ENCODE results near the gene KIAA0040. TPM values are rescaled to one million over a fixed set of nuclear protein-coding genes. Genes with fewer than 3 reads are reported as not detected.

KIAA0040 gene
- total and polyA plus RNA-seq, 5 donors: 7.5 to 36.0 (median 21.7) TPM

DNA sequence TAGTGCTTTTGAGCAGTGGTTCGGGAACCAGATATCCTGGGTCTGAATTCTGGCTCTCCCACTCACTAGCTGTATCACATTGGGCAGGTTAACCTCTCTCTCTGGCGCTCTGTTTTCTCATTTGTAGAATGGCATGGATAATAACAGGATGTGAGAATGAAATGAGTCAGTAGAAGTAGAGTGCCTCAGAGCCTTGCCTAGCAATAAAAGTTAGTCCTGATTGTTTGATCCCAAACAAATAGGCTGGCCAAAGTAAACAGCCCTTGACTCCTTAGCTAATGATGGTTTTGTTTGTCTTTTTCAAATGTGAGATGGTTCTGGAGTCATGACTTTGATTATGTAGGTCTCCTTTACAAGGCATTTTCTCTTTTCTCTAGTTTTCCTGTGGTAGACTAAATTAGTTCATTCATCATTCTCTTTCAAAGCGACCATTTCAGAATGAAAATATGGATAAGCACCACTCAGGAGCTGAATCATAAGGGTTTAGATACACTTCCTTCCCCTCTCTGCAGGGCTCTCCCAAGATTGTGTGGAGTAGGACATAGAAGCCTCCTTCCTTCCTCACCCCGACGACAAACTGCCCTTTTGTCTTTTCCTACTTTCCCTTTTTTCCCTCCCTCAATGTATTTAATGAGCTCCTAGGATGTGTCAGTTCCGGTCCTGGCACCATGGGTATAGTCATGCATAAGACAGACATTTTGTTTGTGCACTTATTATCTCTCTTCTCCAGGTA is 23.1 kb downstream of the KIAA0040 start:
- H3K27ac ChIP-seq (ENCODE audit: low read length): no peak overlapping the region

DNA sequence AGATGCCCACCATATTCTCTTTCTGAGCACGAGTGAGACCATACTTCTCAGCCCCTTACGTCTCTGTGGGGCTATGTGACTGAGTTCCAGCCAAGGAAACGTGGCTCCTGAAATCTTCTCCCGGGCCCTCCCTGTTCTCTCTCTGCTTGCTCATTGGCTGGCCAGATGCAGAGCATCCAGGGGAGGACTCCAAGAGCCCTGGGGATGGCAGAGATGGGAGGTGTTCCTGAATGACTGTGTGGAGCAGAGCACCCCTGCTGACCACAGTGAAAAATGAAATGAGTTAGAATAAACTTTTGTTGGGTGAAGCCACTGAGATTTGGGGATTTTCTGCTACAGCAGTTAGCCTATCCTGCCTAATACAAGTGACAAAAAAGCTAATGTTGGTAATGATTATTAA is 23.8 kb downstream of the KIAA0040 start:
- Histone ChIP-seq H3K4me1 (ENCODE audit: control insufficient read depth, insufficient read depth, low read length) (peaks cover 3% of the 10 kb centered on the region), H3K4me3 (ENCODE audit: low read length) (no peak overlapping the region), H3K9me3 (ENCODE audit: control insufficient read depth, low read length) (no peaks in the 10 kb centered on the region), H3K27ac (ENCODE audit: low read length) (no peak overlapping the region), H3K27me3 (ENCODE audit: control insufficient read depth, insufficient read depth) (no peaks in the 10 kb centered on the region)
- intact Hi-C loops (cut with DNase I): loop anchor here in 1 of 4 donors (10.0 kb wide), 1 partner anchor 56 kb away; no protein-coding TSS in a partner anchor
- 93% methylated on average over 4 of the region's 4 CpGs for WGBS
- no peak for ATAC-seq
- DNase-seq: no peak

More for the DNA sequence above, 23.1 kb downstream of the KIAA0040 start:
- ATAC-seq (peak; percentile 12 to 79), DNase-seq (no peak)
- H3K4me1 ChIP-seq (ENCODE audit: control insufficient read depth, insufficient read depth, low read length): peaks cover 3% of the 10 kb centered on the region
- no peaks in the 10 kb centered on the region for H3K9me3 ChIP-seq (ENCODE audit: control insufficient read depth, low read length)
- H3K4me3 ChIP-seq (ENCODE audit: low read length): no peak overlapping the region
- 74% methylated on average over 6 of the region's 6 CpGs for WGBS
- intact Hi-C loops (cut with DNase I): loop anchor here in 1 of 4 donors (10.0 kb wide), 1 partner anchor 55 kb away; no protein-coding TSS in a partner anchor
- H3K27me3 ChIP-seq (ENCODE audit: control insufficient read depth, insufficient read depth): no peaks in the 10 kb centered on the region

DNA sequence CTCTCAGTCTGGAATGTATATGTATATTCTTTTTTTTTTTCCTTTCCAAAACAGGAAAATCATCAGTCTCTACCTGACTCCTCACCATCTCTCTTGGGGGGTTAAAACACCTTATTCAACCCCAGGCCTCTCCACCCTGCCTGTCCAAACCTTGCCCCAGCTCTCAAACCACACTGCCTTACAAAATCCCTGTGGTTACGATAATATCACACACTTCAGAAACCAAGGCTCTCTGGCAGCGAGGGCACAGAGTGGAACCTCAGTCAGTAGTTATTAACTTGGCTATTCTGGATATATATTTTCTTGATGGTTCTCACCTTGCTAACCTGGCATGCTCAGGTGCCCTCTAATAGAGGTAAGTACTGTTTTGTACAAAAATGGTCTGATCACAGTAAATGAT is 24.7 kb downstream of the KIAA0040 start:
- intact Hi-C loops (cut with DNase I): loop anchor here in 1 of 4 donors (10.0 kb wide), 1 partner anchor 57 kb away; no protein-coding TSS in a partner anchor
- 94% methylated on average over 2 of the region's 2 CpGs for WGBS

DNA sequence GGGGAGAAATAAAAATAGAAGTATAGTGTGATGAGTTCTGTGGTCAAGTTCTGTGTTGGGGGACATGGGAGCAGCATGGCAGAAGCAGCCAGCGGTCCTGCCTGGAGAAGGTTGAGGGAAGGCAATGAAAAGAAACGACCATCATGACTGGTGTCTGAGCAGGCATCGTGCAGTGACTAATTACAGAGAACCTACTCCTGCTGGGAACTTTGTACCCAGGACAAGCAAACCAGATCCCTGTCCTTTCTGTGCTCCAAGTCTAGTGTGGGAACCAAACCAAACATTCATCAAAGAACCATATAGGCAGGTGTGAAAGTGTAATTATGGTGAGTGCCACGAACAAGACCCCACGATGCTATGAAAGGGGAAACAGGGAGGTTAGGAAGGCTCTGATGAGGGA is 25.8 kb downstream of the KIAA0040 start:
- ATAC-seq (no peak), DNase-seq (no peak)
- H3K27ac ChIP-seq (ENCODE audit: low read length): no peak overlapping the region
- peaks cover 3% of the 10 kb centered on the region for H3K4me1 ChIP-seq (ENCODE audit: control insufficient read depth, insufficient read depth, low read length)
- no peaks in the 10 kb centered on the region for H3K27me3 ChIP-seq (ENCODE audit: control insufficient read depth, insufficient read depth)
- no peak overlapping the region for H3K4me3 ChIP-seq (ENCODE audit: low read length)
- intact Hi-C loops (cut with DNase I): loop anchor here in 1 of 4 donors (10.0 kb wide), 1 partner anchor 58 kb away; no protein-coding TSS in a partner anchor
- WGBS: 93% methylated on average over 5 of the region's 5 CpGs
- H3K9me3 ChIP-seq (ENCODE audit: control insufficient read depth, low read length): no peaks in the 10 kb centered on the region

More for the DNA sequence above, 24.7 kb downstream of the KIAA0040 start:
- Histone ChIP-seq H3K27me3 (ENCODE audit: control insufficient read depth, insufficient read depth) (no peaks in the 10 kb centered on the region), H3K4me3 (ENCODE audit: low read length) (no peak overlapping the region), H3K27ac (ENCODE audit: low read length) (no peak overlapping the region), H3K9me3 (ENCODE audit: control insufficient read depth, low read length) (no peaks in the 10 kb centered on the region), H3K4me1 (ENCODE audit: control insufficient read depth, insufficient read depth, low read length) (peaks cover 3% of the 10 kb centered on the region)
- ATAC-seq (no peak), DNase-seq (no peak)

DNA sequence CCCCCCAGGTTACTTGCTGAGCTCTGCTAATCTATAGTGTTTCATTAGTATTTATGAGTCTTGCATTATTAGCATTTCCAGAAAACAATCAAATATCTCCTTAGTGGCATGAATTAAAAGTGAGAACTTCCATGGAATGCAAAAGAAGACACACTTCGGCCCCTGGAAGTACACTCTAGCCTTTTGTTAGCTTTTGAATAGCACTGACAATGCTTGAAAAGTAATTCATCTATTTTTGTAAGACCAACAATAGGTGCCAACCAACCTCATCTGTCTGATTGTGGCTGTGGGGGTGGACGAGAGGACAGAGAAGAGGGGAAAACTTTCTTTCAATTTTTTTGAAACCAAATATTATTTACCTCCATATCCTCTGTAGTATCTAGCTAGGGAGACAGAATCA is 27.8 kb downstream of the KIAA0040 start:
- H3K4me3 ChIP-seq (ENCODE audit: low read length): no peak overlapping the region
- WGBS: 86% methylated on average over 2 of the region's 2 CpGs
- ATAC-seq: no peak
- intact Hi-C loops (cut with DNase I): loop anchor here in 1 of 4 donors (10.0 kb wide), 1 partner anchor 60 kb away; no protein-coding TSS in a partner anchor
- H3K4me1 ChIP-seq (ENCODE audit: control insufficient read depth, insufficient read depth, low read length): no peaks in the 10 kb centered on the region
- no peak for DNase-seq
- no peaks in the 10 kb centered on the region for H3K9me3 ChIP-seq (ENCODE audit: control insufficient read depth, low read length)
- no peaks in the 10 kb centered on the region for H3K27me3 ChIP-seq (ENCODE audit: control insufficient read depth, insufficient read depth)
- H3K27ac ChIP-seq (ENCODE audit: low read length): no peak overlapping the region

DNA sequence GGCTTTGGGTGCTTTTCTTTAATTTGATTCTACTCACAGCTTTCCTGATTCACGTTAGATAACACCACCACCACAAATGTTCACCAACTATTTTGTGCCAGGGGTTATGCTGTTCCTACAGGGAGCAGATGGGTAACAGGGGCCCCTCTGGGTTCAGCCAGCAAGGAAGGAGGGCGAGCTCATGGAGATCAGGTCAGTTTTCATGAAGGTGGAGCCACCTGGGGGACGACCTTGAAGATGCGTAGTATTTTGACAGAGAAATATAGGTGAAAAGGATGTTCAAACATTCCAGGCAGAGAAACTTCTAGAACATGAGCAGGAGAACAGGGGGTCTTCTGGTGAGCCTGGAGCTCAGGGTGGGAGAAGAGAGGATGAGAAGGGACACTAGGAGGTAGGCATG is 28.9 kb downstream of the KIAA0040 start:
- no peak overlapping the region for H3K27ac ChIP-seq (ENCODE audit: low read length)

DNA sequence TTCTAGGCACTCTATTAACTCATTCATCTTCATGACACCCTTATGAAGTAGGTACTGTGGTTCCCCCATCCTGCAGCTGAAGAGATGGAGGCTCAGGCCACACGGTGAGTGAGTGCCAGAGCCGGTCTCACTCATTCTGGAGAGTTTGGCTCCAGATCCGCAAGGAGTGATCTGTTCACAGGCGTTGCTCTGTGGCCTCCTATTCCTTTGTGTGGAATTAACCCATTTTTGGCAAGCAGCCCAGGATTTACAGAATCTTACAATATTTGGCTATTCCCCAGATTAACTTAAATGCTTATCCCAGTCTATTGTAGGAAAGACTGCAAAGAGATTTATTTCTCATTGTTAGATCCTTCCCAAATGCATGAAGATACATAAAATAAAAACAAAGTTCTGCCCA is 29.6 kb downstream of the KIAA0040 start:
- intact Hi-C loops (cut with DNase I): loop anchor here in 1 of 4 donors (10.0 kb wide), 1 partner anchor 62 kb away; no protein-coding TSS in a partner anchor
- DNase-seq (no peak), ATAC-seq (no peak)
- no peak overlapping the region for H3K4me3 ChIP-seq (ENCODE audit: low read length)
- H3K4me1 ChIP-seq (ENCODE audit: control insufficient read depth, insufficient read depth, low read length): no peaks in the 10 kb centered on the region
- H3K27me3 ChIP-seq (ENCODE audit: control insufficient read depth, insufficient read depth): no peaks in the 10 kb centered on the region
- 49% methylated on average over 4 of the region's 4 CpGs for whole genome bisulfite sequencing
- no peak overlapping the region for H3K27ac ChIP-seq (ENCODE audit: low read length)
- no peaks in the 10 kb centered on the region for H3K9me3 ChIP-seq (ENCODE audit: control insufficient read depth, low read length)

More for the DNA sequence above, 28.9 kb downstream of the KIAA0040 start:
- no peak overlapping the region for H3K4me3 ChIP-seq (ENCODE audit: low read length)
- DNase-seq (no peak), ATAC-seq (no peak)
- 67% methylated on average over 4 of the region's 4 CpGs for WGBS
- H3K4me1 ChIP-seq (ENCODE audit: control insufficient read depth, insufficient read depth, low read length): no peaks in the 10 kb centered on the region
- no peaks in the 10 kb centered on the region for H3K27me3 ChIP-seq (ENCODE audit: control insufficient read depth, insufficient read depth)
- intact Hi-C loops (cut with DNase I): loop anchor here in 1 of 4 donors (10.0 kb wide), 1 partner anchor 61 kb away; no protein-coding TSS in a partner anchor
- no peaks in the 10 kb centered on the region for H3K9me3 ChIP-seq (ENCODE audit: control insufficient read depth, low read length)

DNA sequence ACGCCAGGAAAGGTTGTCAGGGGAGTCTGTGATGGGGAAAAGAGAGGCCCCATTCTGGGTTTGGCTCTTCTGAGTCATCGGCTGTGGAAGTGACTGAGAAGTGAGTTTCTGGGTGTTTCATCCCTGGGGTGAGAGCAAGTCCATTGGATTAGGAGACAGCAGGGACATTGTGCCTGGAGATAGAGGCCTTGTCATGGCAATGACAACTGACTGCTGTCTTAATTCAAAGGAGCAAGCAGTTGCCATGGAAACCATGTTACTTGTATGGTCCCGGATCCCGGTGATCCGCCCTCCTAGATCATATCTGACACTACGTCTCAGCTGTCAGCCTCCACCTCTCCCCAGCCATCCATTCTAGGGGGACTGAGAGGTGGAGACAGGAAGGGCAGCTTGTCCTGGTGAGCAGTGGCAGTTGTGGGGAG is 34.4 kb downstream of the KIAA0040 start:
- ATAC-seq: no peak
- WGBS: 75% methylated on average over 6 of the region's 6 CpGs
- no peaks in the 10 kb centered on the region for H3K27me3 ChIP-seq (ENCODE audit: control insufficient read depth, insufficient read depth)
- no peaks in the 10 kb centered on the region for H3K4me1 ChIP-seq (ENCODE audit: control insufficient read depth, insufficient read depth, low read length)
- no peak for DNase-seq
- H3K9me3 ChIP-seq (ENCODE audit: control insufficient read depth, low read length): no peaks in the 10 kb centered on the region
- no peak overlapping the region for H3K27ac ChIP-seq (ENCODE audit: low read length)
- no peak overlapping the region for H3K4me3 ChIP-seq (ENCODE audit: low read length)
- intact Hi-C loops (cut with DNase I): loop anchor here in 2 of 4 donors (5.0 to 10.0 kb wide), 2 partner anchors 64 to 1687 kb away; no protein-coding TSS in a partner anchor

DNA sequence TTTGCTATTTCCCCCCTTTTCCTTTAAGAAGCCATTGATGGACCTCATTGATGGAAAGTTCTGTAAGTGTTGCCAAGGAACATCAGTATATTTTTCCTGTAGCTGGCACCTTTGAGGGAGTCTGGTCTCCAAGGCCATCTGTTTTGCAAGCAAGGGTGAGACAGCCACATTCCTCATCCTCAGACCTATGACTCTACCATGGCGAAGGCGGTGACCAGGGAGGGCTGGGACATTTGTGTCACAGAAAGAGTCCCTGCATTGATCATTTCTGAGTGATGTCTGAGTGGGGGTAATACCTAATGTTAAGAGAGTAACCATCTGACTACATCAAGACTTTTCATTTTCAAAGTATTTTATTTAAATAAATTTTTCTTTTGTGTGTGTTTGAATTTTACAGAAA is 35.4 kb downstream of the KIAA0040 start:
- intact Hi-C loops (cut with DNase I): loop anchor here in 3 of 4 donors (2.0 to 10.0 kb wide), 3 partner anchors 36 to 1688 kb away; partner anchors contain the start of gene KIAA0040 (in 1 of the 3)
- H3K4me1 ChIP-seq (ENCODE audit: control insufficient read depth, insufficient read depth, low read length): no peaks in the 10 kb centered on the region
- DNase-seq (no peak), ATAC-seq (no peak)
- WGBS: over 99% methylated on average over 2 of the region's 2 CpGs
- no peaks in the 10 kb centered on the region for H3K9me3 ChIP-seq (ENCODE audit: control insufficient read depth, low read length)
- H3K27me3 ChIP-seq (ENCODE audit: control insufficient read depth, insufficient read depth): no peaks in the 10 kb centered on the region
- H3K4me3 ChIP-seq (ENCODE audit: low read length): no peak overlapping the region
- H3K27ac ChIP-seq (ENCODE audit: low read length): no peak overlapping the region

DNA sequence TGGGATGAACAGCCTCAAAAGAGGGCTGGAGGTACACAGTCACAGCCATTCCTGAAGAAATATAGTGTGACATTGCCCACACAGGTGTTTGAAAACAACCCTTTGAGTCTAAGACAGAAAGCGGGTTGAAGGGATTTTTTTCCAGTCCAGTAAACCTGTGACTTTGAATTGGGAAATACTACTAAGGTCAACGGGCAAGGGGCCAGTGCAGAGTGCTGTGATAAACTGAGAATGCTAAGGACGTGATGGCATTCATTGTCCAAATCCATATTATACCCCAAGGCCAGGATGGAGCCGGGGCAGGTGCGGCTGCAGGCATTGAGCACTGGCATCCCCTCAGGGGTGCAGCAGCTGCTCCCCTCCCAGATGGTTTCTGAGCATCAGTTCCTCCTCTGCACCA is 36.6 kb downstream of the KIAA0040 start:
- no peaks in the 10 kb centered on the region for H3K27me3 ChIP-seq (ENCODE audit: control insufficient read depth, insufficient read depth)
- ATAC-seq (no peak), DNase-seq (peak in 1 of 3 donors; percentile 58)
- H3K9me3 ChIP-seq (ENCODE audit: control insufficient read depth, low read length): no peaks in the 10 kb centered on the region
- intact Hi-C loops (cut with DNase I): loop anchor here in 3 of 4 donors (2.0 to 10.0 kb wide), 4 partner anchors 37 to 1689 kb away; partner anchors contain the start of gene KIAA0040 (in 1 of the 3)
- no peaks in the 10 kb centered on the region for H3K4me1 ChIP-seq (ENCODE audit: control insufficient read depth, insufficient read depth, low read length)
- 63% methylated on average over 5 of the region's 5 CpGs for WGBS
- H3K4me3 ChIP-seq (ENCODE audit: low read length): no peak overlapping the region
- no peak overlapping the region for H3K27ac ChIP-seq (ENCODE audit: low read length)

DNA sequence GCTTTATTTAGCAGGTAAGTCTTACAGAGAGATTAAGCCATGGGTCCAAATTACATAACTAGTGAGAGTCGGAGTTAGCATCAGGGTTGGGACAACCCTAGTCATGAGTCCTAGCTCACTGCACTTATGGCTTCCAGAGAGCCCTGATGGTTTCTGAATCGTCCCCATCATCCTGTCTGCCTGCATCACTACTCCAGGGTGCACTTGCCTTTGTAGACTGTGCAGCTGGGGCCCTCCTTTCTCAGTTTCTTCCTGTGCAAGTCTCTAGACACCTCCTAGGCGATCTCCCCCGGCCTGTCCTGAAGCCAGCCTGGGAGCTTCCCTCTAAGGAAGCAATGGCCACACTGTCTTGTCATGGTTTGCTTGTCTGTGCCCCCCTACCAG is 37.1 kb downstream of the KIAA0040 start:
- H3K27ac ChIP-seq (ENCODE audit: low read length): no peak overlapping the region
- DNase-seq (no peak), ATAC-seq (peak; percentile 5 to 15)
- WGBS: 70% methylated on average over 4 of the region's 4 CpGs
- H3K4me1 ChIP-seq (ENCODE audit: control insufficient read depth, insufficient read depth, low read length): no peaks in the 10 kb centered on the region
- intact Hi-C loops (cut with DNase I): loop anchor here in 2 of 4 donors (2.0 to 10.0 kb wide), 3 partner anchors 67 to 1689 kb away; no protein-coding TSS in a partner anchor
- H3K9me3 ChIP-seq (ENCODE audit: control insufficient read depth, low read length): no peaks in the 10 kb centered on the region
- H3K4me3 ChIP-seq (ENCODE audit: low read length): no peak overlapping the region
- no peaks in the 10 kb centered on the region for H3K27me3 ChIP-seq (ENCODE audit: control insufficient read depth, insufficient read depth)

Measured in right cardiac atrium (tissue), 5 donors.